Measurements from ENCODE around the gene SORCS1. TPM values are rescaled to one million over a fixed set of nuclear protein-coding genes. Genes with fewer than 3 reads are reported as not detected.
A peak's percentile ranks its signal among the peaks of the same experiment; 100 is the strongest.

Gene SORCS1
- polyA plus RNA-seq, 1 donor: 6.5 TPM

DNA sequence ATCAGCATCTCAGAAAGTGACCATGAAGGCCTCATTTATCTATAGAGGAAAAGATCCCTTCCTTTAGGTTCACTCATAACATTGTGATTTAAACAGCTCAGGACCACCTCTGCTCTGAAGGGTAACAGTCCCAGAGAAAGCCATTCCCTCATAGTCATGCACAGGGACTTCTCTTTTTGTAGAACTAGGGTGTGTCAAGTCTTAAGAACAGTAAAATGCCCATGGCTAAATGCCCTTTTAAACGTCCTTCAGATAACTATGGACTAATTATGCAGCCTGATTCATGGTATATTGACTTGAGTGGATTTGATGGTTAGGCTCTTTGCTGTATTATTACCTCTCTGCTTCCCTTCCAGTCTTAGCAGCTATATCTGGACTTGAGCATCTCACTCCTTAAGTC lies 337.8 kb downstream of the SORCS1 start:
- no peak overlapping the region for H3K4me3 ChIP-seq (ENCODE audit: low read length)

DNA sequence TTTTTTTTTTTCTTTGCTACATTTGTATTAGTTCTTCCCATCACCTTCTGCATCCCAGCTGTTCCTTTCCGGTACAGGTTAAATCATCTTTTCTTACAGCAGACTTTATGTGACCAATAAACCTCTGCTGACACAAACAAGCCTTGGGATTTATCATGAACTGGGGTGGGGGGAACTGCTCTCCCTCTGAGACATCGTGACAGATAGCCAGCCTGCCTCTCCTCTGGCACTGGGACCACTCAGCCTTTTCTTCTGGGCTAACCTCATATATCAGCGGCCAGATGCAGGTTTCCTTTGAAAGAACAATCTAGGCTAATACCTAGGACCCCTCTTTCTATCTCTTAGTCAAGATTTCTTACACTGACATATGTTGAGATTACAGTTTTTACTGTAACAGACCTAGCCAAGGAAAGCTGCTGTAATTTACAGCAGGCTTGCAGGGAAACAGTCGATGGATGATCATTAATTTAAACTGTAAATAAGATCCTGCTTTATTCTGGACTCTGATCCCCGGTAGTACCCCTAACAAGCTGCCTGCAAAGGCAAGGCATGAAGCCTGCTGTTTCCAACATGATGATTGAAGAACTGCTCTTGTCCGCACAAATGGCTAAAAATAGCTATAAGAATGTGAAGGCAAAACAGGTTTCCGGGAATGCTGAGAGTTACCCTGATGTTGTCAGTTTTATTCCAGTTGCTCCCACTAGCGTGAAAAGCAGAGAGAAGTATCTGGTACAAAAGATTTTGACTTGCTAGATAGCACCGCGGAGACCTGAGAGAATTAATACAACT lies 338.7 kb downstream of the SORCS1 start:
- no peaks in the 10 kb centered on the region for H3K9me3 ChIP-seq (ENCODE audit: control insufficient read depth, low read depth, low read length)
- no peak overlapping the region for H3K4me3 ChIP-seq (ENCODE audit: low read length)
- WGBS (ENCODE audit: insufficient coverage, low lambda C conversion rate): 63% methylated on average over 2 of the region's 10 CpGs
- no peaks in the 10 kb centered on the region for H3K36me3 ChIP-seq (ENCODE audit: control insufficient read depth, insufficient read depth, low read length)
- DNase-seq: peak in 1 of 2 donors; percentile 12
- no peaks in the 10 kb centered on the region for H3K4me1 ChIP-seq (ENCODE audit: control insufficient read depth, insufficient read depth, low read length)
- no peak overlapping the region for H3K27ac ChIP-seq (ENCODE audit: low read length)
- no peaks in the 10 kb centered on the region for H3K27me3 ChIP-seq (ENCODE audit: control insufficient read depth, insufficient read depth, low read length)

More for the DNA sequence above, 337.8 kb downstream of the SORCS1 start:
- no peak overlapping the region for H3K27ac ChIP-seq (ENCODE audit: low read length)
- no peaks in the 10 kb centered on the region for H3K4me1 ChIP-seq (ENCODE audit: control insufficient read depth, insufficient read depth, low read length)
- H3K36me3 ChIP-seq (ENCODE audit: control insufficient read depth, insufficient read depth, low read length): no peaks in the 10 kb centered on the region
- no peaks in the 10 kb centered on the region for H3K27me3 ChIP-seq (ENCODE audit: control insufficient read depth, insufficient read depth, low read length)
- no peak for DNase-seq
- WGBS (ENCODE audit: insufficient coverage, low lambda C conversion rate): no CpG with 5 or more reads among the region's 1 CpG
- H3K9me3 ChIP-seq (ENCODE audit: control insufficient read depth, low read depth, low read length): no peaks in the 10 kb centered on the region

DNA sequence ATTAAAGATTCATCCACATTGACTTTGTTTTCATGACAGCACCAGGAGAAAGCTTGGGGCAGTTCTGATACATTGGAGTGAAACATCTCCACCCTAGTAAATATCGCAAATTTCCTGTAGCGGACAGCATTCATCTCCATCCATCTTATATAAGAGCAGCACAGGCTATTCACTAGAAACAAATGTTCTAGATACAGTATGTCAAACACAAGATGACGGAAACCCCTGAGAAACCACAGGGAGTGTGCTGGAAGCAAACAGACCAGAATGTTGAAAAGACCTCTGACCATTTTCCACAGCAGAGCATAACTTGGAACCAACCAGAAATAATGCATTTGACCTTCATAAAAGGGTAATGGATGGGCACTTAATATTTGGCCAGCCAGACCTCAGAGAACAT lies 343.9 kb downstream of the SORCS1 start:
- Histone ChIP-seq H3K9me3 (ENCODE audit: control insufficient read depth, low read depth, low read length) (no peaks in the 10 kb centered on the region), H3K27me3 (ENCODE audit: control insufficient read depth, insufficient read depth, low read length) (no peaks in the 10 kb centered on the region), H3K36me3 (ENCODE audit: control insufficient read depth, insufficient read depth, low read length) (no peaks in the 10 kb centered on the region), H3K4me3 (ENCODE audit: low read length) (no peak overlapping the region), H3K4me1 (ENCODE audit: control insufficient read depth, insufficient read depth, low read length) (no peaks in the 10 kb centered on the region), H3K27ac (ENCODE audit: low read length) (no peak overlapping the region)
- DNase-seq: no peak
- WGBS (ENCODE audit: insufficient coverage, low lambda C conversion rate): no CpG with 5 or more reads among the region's 3 CpGs

DNA sequence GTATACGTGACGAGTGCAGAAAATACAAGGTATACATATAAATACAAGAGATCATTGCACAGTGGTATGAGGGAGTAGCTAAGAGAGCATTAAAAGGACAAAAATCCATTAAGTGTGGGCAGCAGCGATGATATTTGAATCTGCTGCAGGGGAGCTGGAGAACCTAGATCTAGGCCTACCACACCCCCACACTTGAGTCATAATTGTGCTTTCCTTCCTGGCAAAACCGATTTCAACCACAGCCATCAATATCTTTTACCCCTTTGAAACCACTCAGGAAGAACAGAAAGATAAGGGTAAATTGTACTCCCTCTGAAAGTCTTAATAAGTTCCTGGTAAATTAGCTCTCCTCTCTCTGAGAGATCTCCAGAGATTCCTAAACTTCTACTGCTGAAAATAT lies 345.0 kb downstream of the SORCS1 start:
- Histone ChIP-seq H3K27ac (ENCODE audit: low read length) (no peak overlapping the region), H3K27me3 (ENCODE audit: control insufficient read depth, insufficient read depth, low read length) (no peaks in the 10 kb centered on the region), H3K36me3 (ENCODE audit: control insufficient read depth, insufficient read depth, low read length) (no peaks in the 10 kb centered on the region), H3K4me3 (ENCODE audit: low read length) (no peak overlapping the region), H3K4me1 (ENCODE audit: control insufficient read depth, insufficient read depth, low read length) (no peaks in the 10 kb centered on the region), H3K9me3 (ENCODE audit: control insufficient read depth, low read depth, low read length) (no peaks in the 10 kb centered on the region)
- 100% methylated on average over 1 of the region's 4 CpGs for WGBS (ENCODE audit: insufficient coverage, low lambda C conversion rate)
- no peak for DNase-seq

DNA sequence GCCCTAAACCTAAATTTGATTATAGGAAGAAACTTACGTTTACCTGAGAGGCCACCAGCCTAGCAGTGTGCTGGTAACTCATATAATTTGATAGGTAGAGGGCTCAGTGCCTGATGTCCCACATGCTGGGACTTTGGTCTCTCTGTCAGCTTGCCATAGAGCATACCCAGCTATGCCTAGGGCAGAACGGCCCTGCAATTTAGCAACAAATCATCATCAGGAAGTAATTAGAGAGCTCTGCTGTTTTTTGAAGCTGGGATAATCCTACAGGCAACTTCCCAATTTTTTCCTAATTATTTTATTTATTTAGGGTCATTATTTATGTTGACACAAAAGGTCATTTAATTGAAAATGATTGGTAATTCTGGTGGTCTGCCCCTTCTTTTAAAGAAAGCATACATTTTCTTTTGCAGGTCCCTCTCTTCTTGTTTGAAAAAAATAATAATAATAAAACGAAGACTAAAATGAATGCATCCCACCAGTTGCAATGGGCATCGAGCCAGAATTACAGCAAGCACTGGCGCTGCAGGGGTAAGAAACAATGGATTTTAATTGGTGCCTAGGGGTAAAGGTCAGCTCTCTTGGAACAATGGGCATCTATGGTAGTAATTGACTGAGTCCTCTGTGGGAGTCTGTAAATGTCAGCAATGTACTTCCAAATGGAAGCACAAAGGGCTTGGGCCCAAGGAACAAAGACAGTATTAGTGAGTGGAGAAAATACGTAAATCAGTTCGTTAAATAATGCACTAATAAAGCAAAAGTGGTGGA lies 348.0 kb downstream of the SORCS1 start:
- Histone ChIP-seq H3K27ac (ENCODE audit: low read length) (no peak overlapping the region), H3K4me3 (ENCODE audit: low read length) (no peak overlapping the region), H3K36me3 (ENCODE audit: control insufficient read depth, insufficient read depth, low read length) (no peaks in the 10 kb centered on the region), H3K9me3 (ENCODE audit: control insufficient read depth, low read depth, low read length) (no peaks in the 10 kb centered on the region), H3K4me1 (ENCODE audit: control insufficient read depth, insufficient read depth, low read length) (no peaks in the 10 kb centered on the region), H3K27me3 (ENCODE audit: control insufficient read depth, insufficient read depth, low read length) (no peaks in the 10 kb centered on the region)
- DNase-seq: no peak
- 73% methylated on average over 3 of the region's 7 CpGs for WGBS (ENCODE audit: insufficient coverage, low lambda C conversion rate)

DNA sequence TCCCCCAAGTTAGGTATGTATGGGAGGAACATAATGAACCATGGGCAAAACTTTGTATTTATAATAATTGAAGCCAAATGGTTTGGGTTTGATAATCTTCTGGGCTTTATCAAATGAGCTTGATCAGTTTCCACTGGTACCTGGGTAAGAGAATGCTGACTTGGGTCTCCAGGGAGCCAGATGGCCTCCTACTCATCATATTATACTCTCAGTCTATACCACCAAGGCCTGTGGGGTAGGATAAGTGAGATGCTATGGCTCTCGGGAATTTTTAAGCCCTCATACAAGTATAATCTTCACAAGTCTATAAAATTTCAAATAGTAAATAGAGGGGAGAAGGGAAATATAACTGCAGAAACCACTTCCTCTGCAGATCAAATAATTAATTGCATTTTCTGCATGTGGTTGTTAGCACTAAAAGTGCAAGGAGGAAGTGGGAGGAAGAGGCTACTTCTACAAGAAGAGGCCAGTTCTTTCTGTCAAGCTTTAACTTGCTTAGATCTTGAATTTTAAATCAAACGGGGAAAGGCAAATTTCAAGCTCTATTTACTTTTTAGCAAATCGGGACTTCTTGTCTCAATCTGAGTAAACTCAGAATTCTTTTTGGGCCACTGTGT lies 349.0 kb downstream of the SORCS1 start:
- Histone ChIP-seq H3K36me3 (ENCODE audit: control insufficient read depth, insufficient read depth, low read length) (no peaks in the 10 kb centered on the region), H3K27me3 (ENCODE audit: control insufficient read depth, insufficient read depth, low read length) (no peaks in the 10 kb centered on the region), H3K27ac (ENCODE audit: low read length) (no peak overlapping the region), H3K9me3 (ENCODE audit: control insufficient read depth, low read depth, low read length) (no peaks in the 10 kb centered on the region), H3K4me1 (ENCODE audit: control insufficient read depth, insufficient read depth, low read length) (no peaks in the 10 kb centered on the region), H3K4me3 (ENCODE audit: low read length) (no peak overlapping the region)
- DNase-seq: no peak
- no CpG with 5 or more reads among the region's 3 CpGs for WGBS (ENCODE audit: insufficient coverage, low lambda C conversion rate)

DNA sequence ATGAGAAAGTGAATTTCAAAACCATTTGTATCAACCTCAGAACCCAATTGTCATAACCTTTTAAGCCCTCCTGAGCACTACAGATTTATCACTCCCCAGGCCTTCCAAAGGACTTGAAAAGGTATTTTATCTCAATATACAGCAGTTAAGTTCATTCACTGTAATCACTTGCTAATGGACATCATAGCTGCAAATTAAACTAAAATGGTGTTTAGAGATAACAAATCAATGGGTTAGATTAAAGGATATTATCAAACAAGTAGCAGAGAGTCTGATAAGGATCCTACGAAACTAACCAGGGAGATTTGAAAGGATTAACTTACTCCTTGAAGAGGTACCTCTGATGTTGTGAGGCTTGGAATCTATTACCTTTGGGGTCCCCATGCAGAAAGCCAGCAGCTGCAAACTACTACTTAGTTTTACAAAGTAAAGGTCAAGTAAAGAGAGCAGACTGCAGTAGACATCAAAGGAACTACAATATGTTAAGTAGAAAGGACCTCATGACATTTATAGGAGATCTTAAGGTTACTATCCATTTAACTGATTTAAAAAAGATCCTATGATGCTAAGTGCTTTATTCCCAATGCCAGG lies 359.4 kb downstream of the SORCS1 start:
- no peak overlapping the region for H3K27ac ChIP-seq (ENCODE audit: low read length)
- H3K36me3 ChIP-seq (ENCODE audit: control insufficient read depth, insufficient read depth, low read length): no peaks in the 10 kb centered on the region
- H3K9me3 ChIP-seq (ENCODE audit: control insufficient read depth, low read depth, low read length): no peaks in the 10 kb centered on the region
- H3K4me3 ChIP-seq (ENCODE audit: low read length): no peak overlapping the region
- WGBS (ENCODE audit: insufficient coverage, low lambda C conversion rate): no CpG with 5 or more reads among the region's 1 CpG
- no peaks in the 10 kb centered on the region for H3K27me3 ChIP-seq (ENCODE audit: control insufficient read depth, insufficient read depth, low read length)
- H3K4me1 ChIP-seq (ENCODE audit: control insufficient read depth, insufficient read depth, low read length): no peaks in the 10 kb centered on the region
- DNase-seq: no peak

DNA sequence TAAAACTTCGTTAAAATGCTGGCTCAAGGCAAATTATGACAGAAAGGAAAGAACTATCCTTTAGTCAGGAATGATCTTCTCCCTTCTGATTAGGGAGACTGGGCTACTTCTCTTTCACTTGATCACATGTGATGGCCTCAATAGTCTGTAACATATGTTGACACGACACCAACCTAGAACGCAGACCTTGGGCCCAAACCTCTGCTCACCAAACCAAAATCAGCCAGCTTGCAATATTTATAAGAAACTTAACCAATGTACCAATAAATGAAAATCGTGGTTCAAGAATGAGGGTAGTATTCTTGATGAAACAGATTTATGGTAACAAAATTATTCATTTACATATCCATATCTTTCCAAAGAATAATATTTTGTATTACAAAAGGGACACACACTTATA lies 361.6 kb downstream of the SORCS1 start:
- Histone ChIP-seq H3K4me1 (ENCODE audit: control insufficient read depth, insufficient read depth, low read length) (no peaks in the 10 kb centered on the region), H3K27me3 (ENCODE audit: control insufficient read depth, insufficient read depth, low read length) (no peaks in the 10 kb centered on the region), H3K4me3 (ENCODE audit: low read length) (no peak overlapping the region), H3K27ac (ENCODE audit: low read length) (no peak overlapping the region), H3K9me3 (ENCODE audit: control insufficient read depth, low read depth, low read length) (no peaks in the 10 kb centered on the region), H3K36me3 (ENCODE audit: control insufficient read depth, insufficient read depth, low read length) (no peaks in the 10 kb centered on the region)
- no peak for DNase-seq
- no CpG with 5 or more reads among the region's 4 CpGs for WGBS (ENCODE audit: insufficient coverage, low lambda C conversion rate)

DNA sequence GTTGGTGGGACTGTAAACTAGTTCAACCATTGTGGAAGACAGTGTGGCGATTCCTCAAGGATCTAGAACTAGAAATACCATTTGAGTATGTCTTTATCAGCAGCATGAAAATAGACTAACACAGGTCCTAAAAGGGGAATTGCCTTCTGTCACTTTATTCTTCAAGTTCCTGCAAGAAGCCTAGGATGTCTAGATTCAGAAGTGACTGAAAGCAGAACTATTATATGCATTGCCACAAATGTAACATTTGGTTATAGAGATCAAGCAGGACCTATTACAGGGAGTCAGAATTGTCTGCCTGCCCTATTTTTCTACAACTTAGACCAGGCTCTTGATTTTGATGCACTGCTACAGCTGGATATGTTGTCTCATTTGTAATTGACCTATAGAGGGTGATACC lies 364.7 kb downstream of the SORCS1 start:
- no peaks in the 10 kb centered on the region for H3K4me1 ChIP-seq (ENCODE audit: control insufficient read depth, insufficient read depth, low read length)
- no peaks in the 10 kb centered on the region for H3K27me3 ChIP-seq (ENCODE audit: control insufficient read depth, insufficient read depth, low read length)
- no peak overlapping the region for H3K4me3 ChIP-seq (ENCODE audit: low read length)
- no peaks in the 10 kb centered on the region for H3K36me3 ChIP-seq (ENCODE audit: control insufficient read depth, insufficient read depth, low read length)
- no peak for DNase-seq
- WGBS (ENCODE audit: insufficient coverage, low lambda C conversion rate): no CpG with 5 or more reads among the region's 1 CpG
- no peak overlapping the region for H3K27ac ChIP-seq (ENCODE audit: low read length)
- no peaks in the 10 kb centered on the region for H3K9me3 ChIP-seq (ENCODE audit: control insufficient read depth, low read depth, low read length)

DNA sequence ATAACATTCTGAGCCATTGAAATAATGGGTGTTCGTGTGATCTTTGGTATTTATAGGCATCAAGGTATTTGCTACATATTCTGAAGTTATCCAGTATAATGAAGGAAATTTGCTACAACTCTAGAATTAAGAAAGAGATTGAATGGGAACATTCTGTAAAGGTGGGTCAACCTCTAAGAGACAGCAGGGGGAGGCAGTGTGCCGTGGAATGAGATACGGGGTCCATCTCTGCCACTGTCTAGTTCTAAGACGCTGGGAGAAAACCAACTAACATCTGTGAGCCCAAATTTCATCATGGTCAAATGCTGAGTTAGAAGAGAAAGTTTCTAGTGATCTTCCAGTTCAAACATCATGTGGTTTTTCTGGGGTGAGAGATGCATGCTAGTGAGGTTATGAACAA lies 368.9 kb downstream of the SORCS1 start:
- no peak overlapping the region for H3K27ac ChIP-seq (ENCODE audit: low read length)
- no peaks in the 10 kb centered on the region for H3K9me3 ChIP-seq (ENCODE audit: control insufficient read depth, low read depth, low read length)
- H3K36me3 ChIP-seq (ENCODE audit: control insufficient read depth, insufficient read depth, low read length): no peaks in the 10 kb centered on the region
- no CpG with 5 or more reads among the region's 4 CpGs for WGBS (ENCODE audit: insufficient coverage, low lambda C conversion rate)
- H3K4me3 ChIP-seq (ENCODE audit: low read length): no peak overlapping the region
- peak in 1 of 2 donors; percentile 14 for DNase-seq
- H3K27me3 ChIP-seq (ENCODE audit: control insufficient read depth, insufficient read depth, low read length): no peaks in the 10 kb centered on the region
- no peaks in the 10 kb centered on the region for H3K4me1 ChIP-seq (ENCODE audit: control insufficient read depth, insufficient read depth, low read length)
